Nephron progenitor cell (in vitro differentiated cells): ENCODE data around the gene DCAF11.

Source experiments
- DNase-seq: peaks from one replicate; pipeline ENCODE4 v3.0.0; 2021
- H3K27ac Mint-ChIP-seq: 2 replicates; pipeline ENCODE4 v1.8.0; 2021; ENCODE audit warnings: mild to moderate bottlenecking, moderate library complexity, mixed read lengths
- H3K27me3 Mint-ChIP-seq: 2 replicates; pipeline ENCODE4 v1.8.0; 2021; ENCODE audit warnings: mild to moderate bottlenecking, low read depth, mixed read lengths; ENCODE audit not compliant: poor library complexity
- H3K36me3 Mint-ChIP-seq: 2 replicates; pipeline ENCODE4 v1.8.0; 2021; ENCODE audit warnings: low read depth, mixed read lengths
- H3K4me1 Mint-ChIP-seq: 2 replicates; pipeline ENCODE4 v1.8.0; 2021; ENCODE audit warnings: mixed read lengths
- H3K4me3 Mint-ChIP-seq: 2 replicates; pipeline ENCODE4 v1.8.0; 2021; ENCODE audit warnings: mild to moderate bottlenecking, moderate library complexity, mixed read lengths
- H3K9me3 Mint-ChIP-seq: 2 replicates; pipeline ENCODE4 v1.8.0; 2021; ENCODE audit warnings: mild to moderate bottlenecking, moderate library complexity, mixed read lengths
- TF ChIP-seq, protein P1 (sequence below): fragments of 200-600 bp; sonication (generic); IDR thresholded peaks from 2 replicates; pipeline ENCODE4 v1.5.0; 2021; ENCODE audit warnings: antibody characterized with exemption

The DCAF11 gene

DNA sequence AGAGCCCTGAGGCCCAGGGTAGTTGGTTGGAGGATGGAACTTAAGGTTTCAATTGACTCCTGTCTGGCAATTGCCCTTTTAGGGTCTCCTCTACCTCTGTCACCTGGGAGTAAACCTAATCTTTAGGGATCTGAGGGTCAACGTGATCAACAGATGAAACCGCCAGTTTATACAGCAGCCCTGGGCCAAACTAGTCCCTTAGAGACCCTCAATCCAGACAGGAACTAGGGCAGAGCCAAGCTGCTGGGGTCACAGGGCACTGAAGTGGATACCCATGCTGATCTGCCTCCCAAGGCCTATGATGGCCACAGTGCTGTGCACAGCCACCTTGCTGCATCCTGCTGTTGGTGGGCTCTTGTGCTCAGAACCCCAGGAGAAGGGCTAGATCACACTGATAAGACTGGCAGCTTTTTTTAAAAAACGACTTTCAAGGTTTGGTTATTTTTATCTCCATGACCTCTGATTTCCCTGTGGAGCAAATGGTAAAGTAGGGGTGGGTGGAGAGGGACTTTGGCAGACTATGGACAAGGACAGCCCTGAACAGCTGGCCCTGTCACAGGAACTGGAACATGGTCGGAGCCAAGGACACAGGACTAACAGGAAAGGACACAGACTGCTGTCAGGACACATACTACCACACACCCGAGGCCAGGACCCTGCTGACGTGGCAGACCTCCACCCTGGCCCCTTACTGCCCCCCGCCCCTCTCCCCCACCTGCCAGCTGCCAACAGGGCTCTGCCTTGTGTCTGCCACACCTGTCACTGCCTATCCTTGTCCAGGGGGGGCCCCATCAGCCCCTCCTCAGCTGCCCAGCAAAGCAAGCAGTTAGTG is 16.4 kb downstream of the DCAF11 start:
- Mint-ChIP-seq H3K4me3 (no peak overlapping the region), H3K27ac (peak overlapping the region; percentile 73), H3K27me3 (peaks cover 13% of the 10 kb centered on the region), H3K36me3 (no peaks in the 10 kb centered on the region), H3K9me3 (no peaks in the 10 kb centered on the region), H3K4me1 (peaks cover 34% of the 10 kb centered on the region)
- DNase-seq, result no peak
- TF ChIP-seq, protein P1, sequence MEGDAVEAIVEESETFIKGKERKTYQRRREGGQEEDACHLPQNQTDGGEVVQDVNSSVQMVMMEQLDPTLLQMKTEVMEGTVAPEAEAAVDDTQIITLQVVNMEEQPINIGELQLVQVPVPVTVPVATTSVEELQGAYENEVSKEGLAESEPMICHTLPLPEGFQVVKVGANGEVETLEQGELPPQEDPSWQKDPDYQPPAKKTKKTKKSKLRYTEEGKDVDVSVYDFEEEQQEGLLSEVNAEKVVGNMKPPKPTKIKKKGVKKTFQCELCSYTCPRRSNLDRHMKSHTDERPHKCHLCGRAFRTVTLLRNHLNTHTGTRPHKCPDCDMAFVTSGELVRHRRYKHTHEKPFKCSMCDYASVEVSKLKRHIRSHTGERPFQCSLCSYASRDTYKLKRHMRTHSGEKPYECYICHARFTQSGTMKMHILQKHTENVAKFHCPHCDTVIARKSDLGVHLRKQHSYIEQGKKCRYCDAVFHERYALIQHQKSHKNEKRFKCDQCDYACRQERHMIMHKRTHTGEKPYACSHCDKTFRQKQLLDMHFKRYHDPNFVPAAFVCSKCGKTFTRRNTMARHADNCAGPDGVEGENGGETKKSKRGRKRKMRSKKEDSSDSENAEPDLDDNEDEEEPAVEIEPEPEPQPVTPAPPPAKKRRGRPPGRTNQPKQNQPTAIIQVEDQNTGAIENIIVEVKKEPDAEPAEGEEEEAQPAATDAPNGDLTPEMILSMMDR, result no peak

- Mint-ChIP-seq H3K9me3 (no peaks in the 10 kb centered on the region), H3K27me3 (peaks cover 13% of the 10 kb centered on the region), H3K4me1 (peaks cover 36% of the 10 kb centered on the region), H3K4me3 (no peak overlapping the region), H3K36me3 (no peaks in the 10 kb centered on the region), H3K27ac (no peak overlapping the region)
- TF ChIP-seq, protein P1, result no peak
- DNase-seq, result no peak
Measured at GRCh38 chr14:24131549-24131966, 17.0 kb downstream of the DCAF11 start.

- TF ChIP-seq, protein P1, result no peak
- Mint-ChIP-seq H3K27me3 (peaks cover 19% of the 10 kb centered on the region), H3K9me3 (no peaks in the 10 kb centered on the region), H3K27ac (peak overlapping the region; percentile 68), H3K4me3 (no peak overlapping the region), H3K36me3 (peaks cover 2% of the 10 kb centered on the region), H3K4me1 (peaks cover 42% of the 10 kb centered on the region)
- no peak for DNase-seq
Measured at GRCh38 chr14:24132061-24132685, 17.6 kb downstream of the DCAF11 start.

DNA sequence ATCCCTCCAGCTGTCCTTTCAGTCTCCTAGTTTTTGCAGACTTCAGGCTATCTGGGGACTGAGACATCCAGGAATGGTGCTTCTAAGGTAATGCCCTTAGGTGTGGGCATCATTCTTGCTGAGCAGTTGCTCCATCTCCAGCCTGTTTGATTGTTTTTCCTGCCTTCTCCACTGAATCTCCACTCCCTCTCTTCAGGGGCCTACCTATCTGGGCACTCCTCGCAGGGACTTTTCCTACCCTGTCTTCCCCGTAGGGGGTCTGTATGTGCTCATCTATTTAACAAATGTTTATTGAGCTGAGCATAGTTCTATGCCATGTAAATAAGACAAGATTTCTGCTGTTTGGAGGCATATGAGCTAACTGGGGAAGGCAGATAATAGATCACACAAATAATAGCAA is 18.4 kb downstream of the DCAF11 start:
- Mint-ChIP-seq H3K4me1 (peaks cover 47% of the 10 kb centered on the region), H3K4me3 (no peak overlapping the region), H3K27me3 (peaks cover 22% of the 10 kb centered on the region), H3K36me3 (peaks cover 5% of the 10 kb centered on the region), H3K9me3 (no peaks in the 10 kb centered on the region), H3K27ac (no peak overlapping the region)
- TF ChIP-seq, protein P1, result no peak
- no peak for DNase-seq

DNA sequence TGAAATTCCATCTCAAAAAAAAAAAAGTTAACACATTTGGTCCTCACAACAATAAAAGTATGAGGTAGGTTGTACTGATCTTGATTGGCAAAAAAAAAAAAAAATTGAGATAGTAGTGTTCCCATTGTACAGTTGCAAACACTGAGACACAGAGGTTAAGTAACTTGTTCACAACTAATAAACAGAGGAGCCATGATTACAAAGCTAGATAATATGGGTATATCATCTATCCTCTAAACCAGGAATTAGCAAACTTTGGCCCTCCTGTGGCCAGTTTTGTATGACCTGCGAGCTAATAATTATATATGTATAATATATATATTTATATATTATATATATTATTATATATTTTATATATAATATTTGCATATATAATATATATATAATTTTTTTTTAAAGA is 19.2 kb downstream of the DCAF11 start:
- Mint-ChIP-seq H3K27me3 (peaks cover 22% of the 10 kb centered on the region), H3K4me3 (no peak overlapping the region), H3K4me1 (peaks cover 54% of the 10 kb centered on the region), H3K27ac (no peak overlapping the region), H3K9me3 (no peaks in the 10 kb centered on the region), H3K36me3 (peaks cover 13% of the 10 kb centered on the region)
- TF ChIP-seq, protein P1, result no peak
- DNase-seq, result no peak

DNA sequence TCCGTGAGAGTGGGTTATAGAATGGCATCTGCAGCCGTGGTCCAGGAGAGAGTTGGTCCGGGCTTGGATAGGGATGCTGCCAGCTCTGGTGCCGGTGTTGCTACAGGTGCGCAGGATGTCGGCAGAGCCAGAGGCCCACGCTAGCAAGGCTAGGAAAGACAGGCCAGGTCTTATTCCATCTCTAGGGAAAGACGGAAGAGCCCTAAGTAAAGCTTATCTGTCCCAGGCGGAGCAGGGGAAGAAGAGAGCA is 20.9 kb downstream of the DCAF11 start:
- TF ChIP-seq, protein P1, result no peak
- H3K27ac Mint-ChIP-seq, result no peak overlapping the region

More for the DNA sequence above, 20.9 kb downstream of the DCAF11 start:
- Mint-ChIP-seq H3K27me3 (peaks cover 22% of the 10 kb centered on the region), H3K9me3 (no peaks in the 10 kb centered on the region), H3K4me3 (peak overlapping the region; percentile 88), H3K4me1 (peaks cover 67% of the 10 kb centered on the region), H3K36me3 (peaks cover 25% of the 10 kb centered on the region)
- no peak for DNase-seq
